ENCODE measurements around the gene TUBGCP6.
"Not testable (repeated sequence)": the region's sequence is repeated elsewhere in the genome, so short reads cannot be mapped to it uniquely, and the experiment has no call there.

The TUBGCP6 gene

GRCh38 chr22:50278461-50278860, 33.6 kb upstream of the TUBGCP6 start:
- DNase-seq = no peak

- DNase-seq = no peak
Observed at GRCh38 chr22:50277761-50278160, 32.9 kb upstream of the TUBGCP6 start.

- DNase-seq = no peak
Observed at GRCh38 chr22:50276143-50276542, 31.3 kb upstream of the TUBGCP6 start.

- no peak for DNase-seq
Observed at GRCh38 chr22:50275181-50276055, 30.6 kb upstream of the TUBGCP6 start.

- DNase-seq = no peak
Observed at GRCh38 chr22:50274771-50275170, 29.9 kb upstream of the TUBGCP6 start.

GRCh38 chr22:50274311-50274710, 29.5 kb upstream of the TUBGCP6 start:
- DNase-seq = no peak

- not testable (repeated sequence) for DNase-seq
Observed at GRCh38 chr22:50273781-50274180, 29.0 kb upstream of the TUBGCP6 start.

GRCh38 chr22:50273352-50273751, 28.5 kb upstream of the TUBGCP6 start:
- DNase-seq = not testable (repeated sequence)

- no peak for DNase-seq
Observed at GRCh38 chr22:50272044-50272802, 27.4 kb upstream of the TUBGCP6 start.

GRCh38 chr22:50271519-50271970, 26.7 kb upstream of the TUBGCP6 start:
- DNase-seq = peak; percentile 48

GRCh38 chr22:50270666-50271394, 26.0 kb upstream of the TUBGCP6 start:
- DNase-seq = peak; percentile 48

GRCh38 chr22:50269970-50270665, 25.3 kb upstream of the TUBGCP6 start, which contains the start of gene MAPK11:
Gene MAPK11, minus strand, starts transcription at chr22:50270380. Its CDS starts 88 bp downstream, at chr22:50270292.
- DNase-seq = peak; percentile 57

GRCh38 chr22:50269573-50269969, 24.7 kb upstream of the TUBGCP6 start:
- DNase-seq = no peak

GRCh38 chr22:50268655-50269113, 23.9 kb upstream of the TUBGCP6 start:
- DNase-seq = no peak

- peak; percentile 43 for DNase-seq
Observed at GRCh38 chr22:50267591-50268390, 23.0 kb upstream of the TUBGCP6 start.

GRCh38 chr22:50266994-50267393, 22.2 kb upstream of the TUBGCP6 start:
- DNase-seq = no peak

- no peak for DNase-seq
Observed at GRCh38 chr22:50264946-50265669, 20.3 kb upstream of the TUBGCP6 start.

GRCh38 chr22:50264104-50264745, 19.4 kb upstream of the TUBGCP6 start:
- no peak for DNase-seq

- no peak for DNase-seq
Observed at GRCh38 chr22:50262973-50263617, 18.3 kb upstream of the TUBGCP6 start.

- no peak for DNase-seq
Observed at GRCh38 chr22:50262460-50262911, 17.7 kb upstream of the TUBGCP6 start.

Data from activated T-cell treated with anti-CD3 and anti-CD28 coated beads for 4 hours (primary cell).